ENCODE results near the gene CSK.

CSK gene

GRCh38 chr15:74750751-74751150 is 31.1 kb upstream of the CSK start:
- Histone ChIP-seq H3K79me2 (ENCODE audit: low read length) (no peaks in the 10 kb centered on the region), H3K4me3 (ENCODE audit: low read length) (no peak overlapping the region), H2AFZ (ENCODE audit: low read depth, low read length) (no peak overlapping the region), H3K9me3 (ENCODE audit: insufficient read depth, low read length) (no peaks in the 10 kb centered on the region), H3K27me3 (ENCODE audit: low read depth, low read length) (0 out of 2 replicates have a peak, but pooled peaks cover 3% of the 10 kb centered on the region), H3K27ac (ENCODE audit: low read length) (no peak overlapping the region), H3K36me3 (replicated peaks; ENCODE audit: low read depth, low read length) (no peaks in the 10 kb centered on the region), H3K9ac (ENCODE audit: low read length) (no peak overlapping the region), H3K4me2 (ENCODE audit: low read length) (no peak overlapping the region), H3K4me1 (ENCODE audit: low read length) (peaks cover 22% of the 10 kb centered on the region), H4K20me1 (ENCODE audit: insufficient read depth, low read length) (no peaks in the 10 kb centered on the region)
- TF ChIP-seq CTCF (IDR thresholded peaks at IDR 0.05; ENCODE audit: low read depth, low read length) (no peak), EZH2phosphoT487 (IDR thresholded peaks at IDR 0.05; ENCODE audit: low read depth) (no peak)

GRCh38 chr15:74752011-74752410 is 29.9 kb upstream of the CSK start:
- H3K27me3 ChIP-seq (ENCODE audit: low read depth, low read length) = no peaks in the 10 kb centered on the region
- peak overlapping the region; percentile 50; the same call in 1 of the 2 replicates for H2AFZ ChIP-seq (ENCODE audit: low read depth, low read length)
- H3K4me2 ChIP-seq (ENCODE audit: low read length) = peak overlapping the region; percentile 50
- peaks cover 22% of the 10 kb centered on the region for H3K4me1 ChIP-seq (ENCODE audit: low read length)
- H4K20me1 ChIP-seq (ENCODE audit: insufficient read depth, low read length) = no peaks in the 10 kb centered on the region
- H3K4me3 ChIP-seq (ENCODE audit: low read length) = peak overlapping the region; percentile 16; the same call in 1 of the 2 replicates
- no peaks in the 10 kb centered on the region for H3K9me3 ChIP-seq (ENCODE audit: insufficient read depth, low read length)
- H3K9ac ChIP-seq (ENCODE audit: low read length) = peak overlapping the region; percentile 21; the same call in 1 of the 2 replicates
- H3K36me3 ChIP-seq (replicated peaks; ENCODE audit: low read depth, low read length) = no peaks in the 10 kb centered on the region
- no peak overlapping the region; the same call in 1 of the 2 replicates for H3K27ac ChIP-seq (ENCODE audit: low read length)
- H3K79me2 ChIP-seq (ENCODE audit: low read length) = no peaks in the 10 kb centered on the region
- TF ChIP-seq EZH2phosphoT487 (IDR thresholded peaks at IDR 0.05; ENCODE audit: low read depth) (no peak), CTCF (IDR thresholded peaks at IDR 0.05; ENCODE audit: low read depth, low read length) (no peak)

GRCh38 chr15:74752531-74752930 is 29.3 kb upstream of the CSK start:
- Histone ChIP-seq H3K4me2 (ENCODE audit: low read length) (peak overlapping the region; percentile 50), H3K27me3 (ENCODE audit: low read depth, low read length) (no peaks in the 10 kb centered on the region), H3K79me2 (ENCODE audit: low read length) (no peaks in the 10 kb centered on the region), H3K9ac (ENCODE audit: low read length) (peak overlapping the region; percentile 21; the same call in 1 of the 2 replicates), H3K4me3 (ENCODE audit: low read length) (peak overlapping the region; percentile 16; the same call in 1 of the 2 replicates), H3K4me1 (ENCODE audit: low read length) (peaks cover 22% of the 10 kb centered on the region), H2AFZ (ENCODE audit: low read depth, low read length) (peak overlapping the region; percentile 50), H3K27ac (ENCODE audit: low read length) (no peak overlapping the region; the same call in 1 of the 2 replicates), H3K36me3 (replicated peaks; ENCODE audit: low read depth, low read length) (no peaks in the 10 kb centered on the region), H3K9me3 (ENCODE audit: insufficient read depth, low read length) (no peaks in the 10 kb centered on the region), H4K20me1 (ENCODE audit: insufficient read depth, low read length) (no peaks in the 10 kb centered on the region)
- TF ChIP-seq CTCF (IDR thresholded peaks at IDR 0.05; ENCODE audit: low read depth, low read length) (no peak), EZH2phosphoT487 (IDR thresholded peaks at IDR 0.05; ENCODE audit: low read depth) (no peak)

GRCh38 chr15:74754593-74755215 is 27.2 kb upstream of the CSK start:
- no peak overlapping the region for H3K27ac ChIP-seq (ENCODE audit: low read length)
- peaks cover 22% of the 10 kb centered on the region for H3K4me1 ChIP-seq (ENCODE audit: low read length)
- H3K9ac ChIP-seq (ENCODE audit: low read length) = no peak overlapping the region
- H3K36me3 ChIP-seq (replicated peaks; ENCODE audit: low read depth, low read length) = no peaks in the 10 kb centered on the region
- TF ChIP-seq EZH2phosphoT487 (IDR thresholded peaks at IDR 0.05; ENCODE audit: low read depth) = no peak
- TF ChIP-seq CTCF (IDR thresholded peaks at IDR 0.05; ENCODE audit: low read depth, low read length) = no peak
- no peaks in the 10 kb centered on the region for H3K79me2 ChIP-seq (ENCODE audit: low read length)
- no peak overlapping the region for H3K4me3 ChIP-seq (ENCODE audit: low read length)
- H4K20me1 ChIP-seq (ENCODE audit: insufficient read depth, low read length) = no peaks in the 10 kb centered on the region
- H3K4me2 ChIP-seq (ENCODE audit: low read length) = no peak overlapping the region
- no peaks in the 10 kb centered on the region for H3K27me3 ChIP-seq (ENCODE audit: low read depth, low read length)
- no peak overlapping the region for H2AFZ ChIP-seq (ENCODE audit: low read depth, low read length)
- H3K9me3 ChIP-seq (ENCODE audit: insufficient read depth, low read length) = no peaks in the 10 kb centered on the region
